Rectal smooth muscle tissue (tissue), 1 donor: Measurements from ENCODE around the gene HAGH.

Source experiments
- H3K27ac ChIP-seq: one replicate; pipeline ENCODE4 v1.7.0; 2013; ENCODE audit warnings: low read depth, low read length, inconsistent platforms
- H3K27me3 ChIP-seq: one replicate; pipeline ENCODE4 v1.7.0; 2013; ENCODE audit warnings: low read length; ENCODE audit not compliant: control insufficient read depth, insufficient read depth
- H3K36me3 ChIP-seq: one replicate; pipeline ENCODE4 v1.7.0; 2013; ENCODE audit warnings: low read length; ENCODE audit not compliant: control insufficient read depth, insufficient read depth
- H3K4me1 ChIP-seq: one replicate; pipeline ENCODE4 v1.7.0; 2013; ENCODE audit warnings: low read length; ENCODE audit not compliant: control insufficient read depth, insufficient read depth
- H3K4me3 ChIP-seq: one replicate; pipeline ENCODE4 v1.7.0; 2013; ENCODE audit warnings: low read length
- H3K9ac ChIP-seq: one replicate; pipeline ENCODE4 v1.7.0; 2013; ENCODE audit warnings: low read length

HAGH gene

GRCh38 chr16:1764971-1765370, 61.7 kb downstream of the HAGH start:
- H3K36me3 ChIP-seq: peaks cover 48% of the 10 kb centered on the region
- H3K27me3 ChIP-seq: no peaks in the 10 kb centered on the region

DNA sequence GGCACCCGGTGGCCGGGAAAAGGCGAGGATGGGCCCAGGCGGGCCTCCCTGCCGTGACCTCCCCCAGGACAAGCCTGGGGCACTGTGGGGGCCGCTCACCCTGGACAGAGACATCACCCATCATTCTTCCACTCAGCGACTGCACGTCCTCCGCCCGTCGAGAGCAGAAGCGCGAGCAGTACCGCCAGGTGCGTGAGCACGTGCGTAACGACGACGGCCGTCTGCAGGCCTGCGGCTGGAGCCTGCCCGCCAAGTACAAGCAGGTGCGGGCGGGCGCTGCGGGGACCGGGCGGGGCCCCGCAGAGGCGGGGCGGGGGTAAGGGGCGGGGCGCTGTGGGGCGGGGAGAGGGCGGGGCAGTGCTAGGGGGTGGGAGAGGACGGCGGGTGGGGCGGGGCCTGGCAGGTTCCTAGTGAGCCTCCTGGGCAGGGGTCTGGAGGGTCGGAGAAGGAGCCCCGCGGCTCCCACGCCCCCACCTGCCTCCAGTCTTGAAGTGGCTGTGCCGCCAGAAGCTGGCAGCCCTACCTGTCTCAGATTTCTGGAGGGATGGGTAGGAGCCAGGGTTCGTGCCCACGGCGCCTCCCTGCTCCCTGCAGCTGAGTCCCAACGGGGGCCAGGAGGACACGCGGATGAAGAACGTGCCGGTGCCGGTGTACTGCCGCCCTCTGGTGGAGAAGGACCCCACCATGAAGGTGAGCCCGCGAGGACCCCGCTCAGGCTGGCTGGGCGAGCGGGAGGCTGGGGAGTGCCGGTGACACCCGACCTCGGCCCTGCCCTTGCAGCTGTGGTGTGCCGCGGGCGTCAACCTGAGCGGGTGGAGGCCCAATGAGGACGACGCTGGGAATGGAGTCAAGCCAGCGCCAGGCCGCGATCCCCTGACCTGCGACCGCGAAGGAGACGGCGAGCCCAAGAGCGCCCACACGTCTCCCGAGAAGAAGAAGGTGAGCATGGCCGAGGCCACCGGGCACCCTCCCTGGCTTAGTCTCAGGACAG, 62.8 kb downstream of the HAGH start:
- Histone ChIP-seq H3K4me1 (no peaks in the 10 kb centered on the region), H3K4me3 (no peak overlapping the region), H3K9ac (no peak overlapping the region), H3K36me3 (peaks cover 48% of the 10 kb centered on the region), H3K27ac (no peak overlapping the region), H3K27me3 (no peaks in the 10 kb centered on the region)

More at GRCh38 chr16:1764971-1765370, 61.7 kb downstream of the HAGH start:
- H3K4me3 ChIP-seq: no peak overlapping the region
- no peak overlapping the region for H3K27ac ChIP-seq
- no peak overlapping the region for H3K9ac ChIP-seq
- no peaks in the 10 kb centered on the region for H3K4me1 ChIP-seq

DNA sequence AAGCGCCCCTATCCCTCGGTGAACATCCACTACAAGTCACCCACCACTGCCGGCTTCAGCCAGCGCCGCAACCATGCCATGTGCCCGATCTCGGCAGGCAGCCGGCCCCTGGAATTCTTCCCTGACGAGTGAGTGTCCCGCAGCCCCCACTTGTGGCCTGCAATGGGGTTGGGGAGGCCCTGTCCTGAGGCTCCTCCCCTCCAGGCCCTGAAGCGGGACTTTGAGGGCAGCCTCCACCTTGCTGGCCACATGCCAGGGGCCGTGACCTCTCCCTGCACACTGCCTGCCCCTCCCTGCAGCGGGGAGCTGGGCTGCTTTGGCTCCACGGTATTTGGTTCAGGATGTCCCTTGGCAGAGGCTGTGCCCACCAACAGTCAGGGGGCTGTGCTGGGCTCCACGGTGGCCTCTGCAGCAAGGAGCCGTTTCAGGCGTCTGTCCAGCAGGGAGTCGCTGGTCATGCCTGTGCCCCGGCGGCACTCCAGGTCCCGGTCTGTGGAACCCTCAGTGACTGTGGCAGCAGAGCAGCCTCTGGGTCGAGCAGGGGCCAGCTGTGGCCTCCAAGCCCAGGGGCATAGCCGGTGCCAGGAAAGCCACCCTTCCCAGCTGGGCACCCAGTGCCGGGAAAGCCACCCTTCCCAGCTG, 63.6 kb downstream of the HAGH start:
- Histone ChIP-seq H3K4me1 (no peaks in the 10 kb centered on the region), H3K4me3 (no peak overlapping the region), H3K36me3 (peaks cover 41% of the 10 kb centered on the region), H3K9ac (no peak overlapping the region), H3K27me3 (no peaks in the 10 kb centered on the region), H3K27ac (no peak overlapping the region)

DNA sequence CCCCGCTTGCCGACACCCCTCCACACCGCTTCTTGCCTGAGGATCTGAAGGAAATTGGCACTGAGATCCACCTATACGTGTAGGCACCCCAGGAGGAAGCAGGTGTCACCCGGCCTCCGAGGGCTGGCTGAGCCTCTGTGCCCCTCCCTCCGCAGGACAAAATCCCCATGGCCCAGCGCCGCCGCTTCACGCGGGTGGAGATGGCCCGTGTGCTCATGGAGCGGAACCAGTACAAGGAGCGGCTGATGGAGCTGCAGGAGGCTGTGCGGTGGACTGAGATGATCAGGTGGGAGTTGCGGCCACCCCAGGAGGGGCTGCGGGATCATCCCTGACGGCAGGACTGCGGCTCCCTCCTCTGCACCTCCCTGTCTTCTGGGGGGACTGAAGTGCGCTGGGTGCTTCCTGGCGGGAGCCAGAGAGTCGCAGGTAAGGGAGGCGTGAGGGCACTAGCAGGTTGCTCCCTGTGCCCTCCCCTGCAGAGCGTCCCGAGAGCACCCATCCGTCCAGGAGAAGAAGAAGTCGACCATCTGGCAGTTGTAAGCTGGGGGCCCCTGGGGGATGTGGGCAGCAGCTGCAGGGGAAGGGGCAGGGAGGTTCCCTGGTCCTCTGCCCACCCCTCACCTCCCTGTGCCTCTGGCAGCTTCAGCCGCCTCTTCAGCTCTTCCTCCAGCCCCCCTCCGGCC, 64.3 kb downstream of the HAGH start:
- Histone ChIP-seq H3K4me3 (no peak overlapping the region), H3K27ac (no peak overlapping the region), H3K36me3 (peaks cover 36% of the 10 kb centered on the region), H3K9ac (no peak overlapping the region), H3K4me1 (no peaks in the 10 kb centered on the region), H3K27me3 (no peaks in the 10 kb centered on the region)

DNA sequence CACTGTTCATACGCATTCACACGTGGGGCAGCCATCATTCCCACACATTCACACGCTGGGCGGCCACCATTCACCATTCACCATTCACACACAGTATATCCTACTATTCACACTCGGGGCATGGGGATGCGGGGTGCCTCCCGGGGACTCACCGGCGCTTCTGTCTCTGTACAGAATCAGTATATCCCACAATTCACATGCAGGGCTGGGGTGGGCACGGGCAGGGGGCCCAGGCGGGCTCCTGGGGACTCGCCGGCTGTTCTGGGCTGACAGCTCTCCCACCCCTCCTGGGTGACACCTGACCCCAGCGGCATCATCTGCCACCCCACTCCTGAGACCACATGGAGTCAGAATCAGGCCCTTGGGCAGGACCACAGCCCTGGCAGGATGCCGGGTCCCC, 64.9 kb downstream of the HAGH start:
- Histone ChIP-seq H3K27ac (no peak overlapping the region), H3K36me3 (peaks cover 30% of the 10 kb centered on the region), H3K4me1 (no peaks in the 10 kb centered on the region), H3K9ac (no peak overlapping the region), H3K27me3 (no peaks in the 10 kb centered on the region), H3K4me3 (no peak overlapping the region)

GRCh38 chr16:1760911-1761310, 65.7 kb downstream of the HAGH start:
- Histone ChIP-seq H3K27me3 (no peaks in the 10 kb centered on the region), H3K4me3 (no peak overlapping the region), H3K9ac (no peak overlapping the region), H3K4me1 (no peaks in the 10 kb centered on the region), H3K27ac (no peak overlapping the region), H3K36me3 (peaks cover 24% of the 10 kb centered on the region)

GRCh38 chr16:1759511-1759910, 67.1 kb downstream of the HAGH start:
- Histone ChIP-seq H3K4me1 (no peaks in the 10 kb centered on the region), H3K9ac (no peak overlapping the region), H3K36me3 (peaks cover 15% of the 10 kb centered on the region), H3K4me3 (no peak overlapping the region), H3K27me3 (no peaks in the 10 kb centered on the region), H3K27ac (no peak overlapping the region)

- H3K4me1 ChIP-seq: no peaks in the 10 kb centered on the region
- H3K36me3 ChIP-seq: peaks cover 12% of the 10 kb centered on the region
- no peak overlapping the region for H3K27ac ChIP-seq
- H3K4me3 ChIP-seq: no peak overlapping the region
- no peaks in the 10 kb centered on the region for H3K27me3 ChIP-seq
- no peak overlapping the region for H3K9ac ChIP-seq
These were observed 67.7 kb downstream of the HAGH start for GRCh38 chr16:1758923-1759322.

DNA sequence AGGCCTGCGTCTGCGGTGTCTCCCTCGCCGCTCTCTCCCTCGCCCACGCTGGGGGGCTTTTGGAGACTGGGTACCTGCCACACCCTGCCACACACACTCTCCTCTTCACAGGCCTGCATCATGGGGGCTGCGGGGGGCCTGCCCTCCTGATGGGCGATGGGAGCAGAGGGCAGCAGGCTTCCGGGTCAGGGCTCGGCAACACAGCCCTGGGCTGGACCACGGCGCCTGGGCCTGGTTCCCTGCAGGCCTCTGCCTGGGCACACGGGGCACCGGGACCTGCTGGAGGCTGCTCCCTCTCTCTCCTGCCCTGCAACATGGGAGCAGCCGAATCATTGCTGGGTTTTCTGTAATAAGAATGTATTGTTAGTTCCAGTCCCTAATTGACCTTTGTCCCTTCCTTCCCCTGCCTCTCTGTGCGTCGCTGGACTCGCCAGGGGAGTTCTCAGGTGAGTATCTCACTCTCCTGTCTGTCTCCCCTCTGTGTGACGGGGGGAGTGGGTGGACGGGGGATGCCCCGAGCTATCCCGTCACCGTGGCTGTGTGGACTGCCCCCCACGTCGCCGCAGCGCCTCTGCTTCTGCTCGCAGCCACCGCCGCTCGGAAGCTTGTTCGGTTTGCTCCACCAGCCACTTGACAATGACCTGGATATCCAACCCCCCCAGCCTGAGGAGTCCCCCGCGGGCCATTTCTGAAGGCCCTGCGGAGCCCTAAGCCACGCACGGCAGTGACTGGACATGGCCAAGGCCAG, 68.7 kb downstream of the HAGH start:
- H3K4me1 ChIP-seq: no peaks in the 10 kb centered on the region
- no peak overlapping the region for H3K9ac ChIP-seq
- H3K36me3 ChIP-seq: peaks cover 13% of the 10 kb centered on the region
- no peak overlapping the region for H3K4me3 ChIP-seq
- H3K27ac ChIP-seq: no peak overlapping the region
- no peaks in the 10 kb centered on the region for H3K27me3 ChIP-seq
